Prostate gland (tissue), 2 donors: ENCODE results near the gene HOXB6.

Experiments
- POLR2A ChIP-seq: fragments of 450-650 bp; IDR thresholded peaks from one replicate; pipeline ENCODE4 v1.6.1; 2016; ENCODE audit warnings: antibody characterized with exemption, mild to moderate bottlenecking
- TF ChIP-seq, protein P1 (sequence below), 4 experiments: fragments of 200-600 bp in 2 of 4; fragments of 450-650 bp in 2 of 4; sonication (generic) in 2 of 4; IDR thresholded peaks; 1 replicate in 3 of 4; 2 replicates in 1 of 4; pipeline ENCODE4 v1.5.1; 2016 to 2019; ENCODE audit warnings: antibody characterized with exemption in 4 of 4, mild to moderate bottlenecking in 2 of 4, moderate library complexity in 2 of 4

DNA sequence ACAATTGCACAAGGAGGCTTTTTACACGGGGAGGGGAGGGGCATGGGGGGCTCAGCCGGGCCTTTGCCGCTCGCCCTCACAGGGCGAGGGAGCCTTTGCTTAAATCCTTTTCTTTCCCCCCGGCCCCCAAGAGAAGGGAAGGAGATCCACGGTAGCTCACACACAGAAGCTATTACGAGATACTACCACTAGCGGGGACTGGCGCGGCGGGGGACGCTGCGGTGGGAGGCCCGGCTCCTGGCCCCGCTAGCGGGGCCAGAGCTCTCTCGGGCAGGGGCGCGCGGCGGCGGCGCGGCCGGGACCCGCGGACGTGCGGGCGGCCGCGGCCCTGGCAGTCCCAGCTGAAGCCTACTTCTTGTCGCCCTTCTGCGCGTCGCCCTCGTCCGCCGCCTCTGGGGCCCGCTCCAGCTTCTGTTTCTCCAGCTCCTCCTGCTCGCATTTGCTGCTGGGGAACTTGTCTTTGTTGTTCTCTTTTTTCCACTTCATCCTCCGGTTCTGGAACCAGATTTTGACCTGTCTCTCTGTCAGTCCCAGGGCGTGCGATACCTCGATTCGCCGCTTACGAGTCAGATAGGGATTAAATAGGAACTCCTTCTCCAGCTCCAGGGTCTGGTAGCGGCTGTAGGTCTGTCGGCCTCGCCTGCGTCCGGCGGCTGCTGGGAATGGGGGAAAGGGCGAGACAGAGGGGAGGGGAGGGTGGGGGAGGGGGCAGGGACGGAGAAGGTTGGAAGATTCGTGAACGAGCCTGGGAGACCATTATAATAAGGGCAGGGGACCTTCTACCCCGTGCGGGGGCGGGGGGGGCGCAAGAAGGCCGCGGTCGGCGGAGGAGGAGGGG, 8.3 kb upstream of the HOXB6 start:
- TF ChIP-seq, protein P1, sequence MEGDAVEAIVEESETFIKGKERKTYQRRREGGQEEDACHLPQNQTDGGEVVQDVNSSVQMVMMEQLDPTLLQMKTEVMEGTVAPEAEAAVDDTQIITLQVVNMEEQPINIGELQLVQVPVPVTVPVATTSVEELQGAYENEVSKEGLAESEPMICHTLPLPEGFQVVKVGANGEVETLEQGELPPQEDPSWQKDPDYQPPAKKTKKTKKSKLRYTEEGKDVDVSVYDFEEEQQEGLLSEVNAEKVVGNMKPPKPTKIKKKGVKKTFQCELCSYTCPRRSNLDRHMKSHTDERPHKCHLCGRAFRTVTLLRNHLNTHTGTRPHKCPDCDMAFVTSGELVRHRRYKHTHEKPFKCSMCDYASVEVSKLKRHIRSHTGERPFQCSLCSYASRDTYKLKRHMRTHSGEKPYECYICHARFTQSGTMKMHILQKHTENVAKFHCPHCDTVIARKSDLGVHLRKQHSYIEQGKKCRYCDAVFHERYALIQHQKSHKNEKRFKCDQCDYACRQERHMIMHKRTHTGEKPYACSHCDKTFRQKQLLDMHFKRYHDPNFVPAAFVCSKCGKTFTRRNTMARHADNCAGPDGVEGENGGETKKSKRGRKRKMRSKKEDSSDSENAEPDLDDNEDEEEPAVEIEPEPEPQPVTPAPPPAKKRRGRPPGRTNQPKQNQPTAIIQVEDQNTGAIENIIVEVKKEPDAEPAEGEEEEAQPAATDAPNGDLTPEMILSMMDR (IDR thresholded peaks at IDR 0.05) = peak in 1 of 4 experiments; percentile 23
- no peak for TF ChIP-seq POLR2A
